ENCODE data around the gene ATP9A. TPM values are rescaled to one million over a fixed set of nuclear protein-coding genes. Genes with fewer than 3 reads are reported as not detected.

The ATP9A gene
- total and polyA plus RNA-seq, 2 of the 4 experiments (the other 2 are of a cell fraction): 10.6 to 22.4 TPM

DNA sequence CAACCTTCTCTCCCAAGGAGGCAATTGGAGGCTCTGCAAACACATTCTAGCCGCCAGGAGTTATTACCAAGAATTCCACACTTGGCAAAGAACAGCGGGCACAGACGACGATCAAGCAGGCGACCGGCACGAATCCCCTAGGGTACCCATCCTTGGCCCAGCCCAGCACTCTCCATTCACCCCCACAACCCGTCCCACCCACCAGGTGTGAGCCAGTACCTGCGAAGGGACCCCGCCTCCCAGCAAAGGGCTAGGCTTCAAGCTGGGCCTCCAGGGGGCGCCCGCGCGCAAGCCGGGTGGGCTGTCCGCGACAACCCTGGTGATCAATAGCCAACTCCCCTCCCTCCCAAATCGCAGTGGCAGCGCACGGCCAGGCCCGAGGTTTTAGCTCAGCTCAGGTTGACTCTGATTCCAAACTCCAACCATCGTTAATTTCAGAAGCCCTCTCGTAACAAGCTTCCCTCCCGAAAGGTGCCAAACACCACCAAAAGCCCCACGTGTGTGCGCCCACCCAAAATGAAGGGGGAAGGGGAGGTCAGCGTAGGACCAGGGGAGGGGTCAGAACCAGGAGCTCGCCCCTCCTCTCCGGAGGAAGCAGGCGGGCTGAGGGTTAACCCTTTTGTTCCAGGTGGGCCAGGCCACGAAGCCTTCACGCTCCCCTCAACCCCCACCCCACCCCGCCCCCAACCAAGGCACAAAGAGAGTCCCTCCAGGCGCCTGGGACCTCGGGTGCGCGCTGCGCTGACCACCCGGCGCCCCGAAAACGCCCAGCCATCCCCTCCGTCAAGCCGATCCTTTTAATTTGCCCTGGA, 32.1 kb upstream of the ATP9A start (continued):
- no peak; the same call in 1 of the 2 replicates for TF ChIP-seq MAZ (IDR thresholded peaks at IDR 0.05; ENCODE audit: borderline replicate concordance, low read depth, low read length)
- TF ChIP-seq NFE2L2 (IDR thresholded peaks at IDR 0.05; ENCODE audit: low read depth, low read length): no peak
- peak; percentile 35; the same call in 1 of the 2 replicates for TF ChIP-seq SMC3 (IDR thresholded peaks at IDR 0.05; ENCODE audit: low read depth, low read length)

DNA sequence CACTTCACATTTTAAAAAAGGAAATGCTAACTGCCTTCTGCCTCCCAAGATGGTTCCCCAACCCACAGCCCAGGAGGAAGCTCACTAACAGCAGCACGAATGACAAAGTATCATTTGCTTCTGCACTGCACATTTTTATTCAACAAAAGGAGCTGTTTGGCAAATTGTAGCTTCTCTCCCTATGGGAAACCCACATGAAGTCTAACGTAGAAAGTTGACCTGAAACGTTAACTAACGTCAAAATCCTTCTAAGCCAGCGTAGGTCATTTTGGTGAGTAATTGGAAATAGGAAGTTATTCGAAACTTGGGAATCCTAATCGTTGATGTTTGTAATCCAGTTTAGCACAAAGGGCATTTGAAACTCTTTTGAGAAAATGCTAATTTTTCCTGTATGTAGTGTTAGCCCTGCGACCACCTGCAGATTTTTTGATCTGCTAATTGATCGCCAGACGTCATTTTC, 31.2 kb upstream of the ATP9A start:
- intact Hi-C loops (cut with micrococcal nuclease): no loop called here
- CTCF ChIA-PET: interaction anchor here (0.6 to 1.4 kb wide), 2 partner anchors 119 to 262 kb away, joined by 3 to 6 read pairs; no protein-coding TSS in a partner anchor
- ATAC-seq (ENCODE audit: low read depth): no peak
- H3K4me1 ChIP-seq (ENCODE audit: control insufficient read depth, insufficient read depth, low read length): peaks cover 5% of the 10 kb centered on the region; the same call in 1 of the 2 replicates
- H2BK15ac ChIP-seq (ENCODE audit: low read depth, low read length): no peak overlapping the region
- in situ Hi-C loops (cut with MboI; ENCODE audit: low sequenced_read_pairs): no loop called here
- H4K91ac ChIP-seq (ENCODE audit: insufficient read depth, low read depth, low read length): no peak overlapping the region
- H2AK5ac ChIP-seq (ENCODE audit: low read depth, low read length): no peak overlapping the region
- no peak overlapping the region for H3K4me3 ChIP-seq (ENCODE audit: insufficient read depth, low read depth, low read length)
- WGBS, 2 experiments (ENCODE audit: extremely low coverage in 2 of 2, insufficient read length in 1 of 2): 25% methylated on average over 3 of the region's 10 CpGs; no CpG with 5 or more reads in 1 of the 2 experiments
- no peak overlapping the region for H3K4me2 ChIP-seq (ENCODE audit: low read depth, low read length)
- POLR2A ChIA-PET (ENCODE audit: unreplicated experiment): no interaction called here
- no peak overlapping the region for H3K18ac ChIP-seq (ENCODE audit: low read depth, low read length)
- no peak overlapping the region; the same call in 1 of the 2 replicates for H3K23ac ChIP-seq (ENCODE audit: low read depth, low read length)
- H3K9me3 ChIP-seq (ENCODE audit: control insufficient read depth, insufficient read depth, low read length): no peaks in the 10 kb centered on the region
- H2BK120ac ChIP-seq (ENCODE audit: low read depth, low read length): no peak overlapping the region
- H3K9ac ChIP-seq (ENCODE audit: low read depth, low read length): no peak overlapping the region
- peaks cover 25% of the 10 kb centered on the region for H3K27me3 ChIP-seq (ENCODE audit: control insufficient read depth, insufficient read depth, low read length)
- no peaks in the 10 kb centered on the region for H3K79me1 ChIP-seq (ENCODE audit: low read depth in 1 of 2, low read length in 2 of 2)
- H2AK9ac ChIP-seq (replicated peaks; ENCODE audit: low read depth, low read length, poor library complexity): no peak overlapping the region
- no TSS peak for BruUV-seq (replicated peaks)
- H3K56ac ChIP-seq (ENCODE audit: extremely low read depth, insufficient read depth, low read length): no peak overlapping the region
- dilution Hi-C loops (cut with HindIII; ENCODE audit: low sequenced_read_pairs, unreplicated experiment): no loop called here
- H4K5ac ChIP-seq (ENCODE audit: low read depth, low read length): no peak overlapping the region
- no peaks in the 10 kb centered on the region for H4K20me1 ChIP-seq (ENCODE audit: insufficient read depth, low read length)
- H3K14ac ChIP-seq (replicated peaks; ENCODE audit: low read depth, low read length): no peak overlapping the region
- no peak overlapping the region for H3K27ac ChIP-seq (ENCODE audit: insufficient read depth, low read length)
- no peak overlapping the region for H2AFZ ChIP-seq (replicated peaks; ENCODE audit: low read length, poor library complexity)
- H2BK20ac ChIP-seq (ENCODE audit: low read depth, low read length): no peak overlapping the region
- H3K4ac ChIP-seq (ENCODE audit: low read depth, low read length): no peak overlapping the region
- H2BK5ac ChIP-seq (ENCODE audit: low read depth, low read length, poor library complexity, severe bottlenecking): no peak overlapping the region
- H3K36me3 ChIP-seq (ENCODE audit: control insufficient read depth, insufficient read depth, low read length): no peaks in the 10 kb centered on the region
- TF ChIP-seq NFE2L2 (IDR thresholded peaks at IDR 0.05; ENCODE audit: low read depth, low read length) (no peak), MXI1 (IDR thresholded peaks at IDR 0.05; ENCODE audit: borderline replicate concordance, low read depth, low read length) (no peak), FOS (IDR thresholded peaks at IDR 0.05; ENCODE audit: low read depth, low read length) (no peak), MAZ (IDR thresholded peaks at IDR 0.05; ENCODE audit: borderline replicate concordance, low read depth, low read length) (no peak), CHD1 (IDR thresholded peaks at IDR 0.05; ENCODE audit: low read depth, low read length) (no peak), BHLHE40 (IDR thresholded peaks at IDR 0.05; ENCODE audit: low read depth, low read length) (no peak), CEBPB (IDR thresholded peaks at IDR 0.05; ENCODE audit: low read depth, low read length) (no peak), RAD21 (IDR thresholded peaks at IDR 0.05; ENCODE audit: low read length) (no peak), RCOR1 (IDR thresholded peaks at IDR 0.05; ENCODE audit: insufficient replicate concordance, low read length) (no peak)
- TF ChIP-seq, protein P1, sequence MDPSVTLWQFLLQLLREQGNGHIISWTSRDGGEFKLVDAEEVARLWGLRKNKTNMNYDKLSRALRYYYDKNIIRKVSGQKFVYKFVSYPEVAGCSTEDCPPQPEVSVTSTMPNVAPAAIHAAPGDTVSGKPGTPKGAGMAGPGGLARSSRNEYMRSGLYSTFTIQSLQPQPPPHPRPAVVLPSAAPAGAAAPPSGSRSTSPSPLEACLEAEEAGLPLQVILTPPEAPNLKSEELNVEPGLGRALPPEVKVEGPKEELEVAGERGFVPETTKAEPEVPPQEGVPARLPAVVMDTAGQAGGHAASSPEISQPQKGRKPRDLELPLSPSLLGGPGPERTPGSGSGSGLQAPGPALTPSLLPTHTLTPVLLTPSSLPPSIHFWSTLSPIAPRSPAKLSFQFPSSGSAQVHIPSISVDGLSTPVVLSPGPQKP (IDR thresholded peaks at IDR 0.05; ENCODE audit: borderline replicate concordance, low read depth, low read length): no peak
- DNase-seq: no peak
- H3K9me1 ChIP-seq (ENCODE audit: insufficient read depth, low read length): no peaks in the 10 kb centered on the region
- no peak overlapping the region for H4K8ac ChIP-seq (ENCODE audit: low read depth in 2 of 2, low read length in 2 of 2)
